HepG2 (cell line): ENCODE data around the gene ANKRD39. TPM values are rescaled to one million over a fixed set of nuclear protein-coding genes. Genes with fewer than 3 reads are reported as not detected.

Source experiments
- ADNP ChIP-seq: sonication (generic); formaldehyde crosslinking; IDR thresholded peaks from 2 replicates; pipeline ENCODE4 v1.4.0; 2020; ENCODE audit warnings: missing genetic modification reagents
- ARID3A ChIP-seq: IDR thresholded peaks from 2 replicates; pipeline ENCODE4 v1.6.1; 2012; ENCODE audit warnings: low read depth, low read length, improper control_type of control experiment
- CBX2 ChIP-seq, 2 experiments: fragments of 200-600 bp in 1 of 2; sonication (generic); formaldehyde crosslinking in 1 of 2; IDR thresholded peaks; 2 replicates each; pipeline versions ENCODE4 v1.7.0 to v1.8.1; 2018 to 2022; ENCODE audit warnings: low read depth in 2 of 2, low read length in 1 of 2, mild to moderate bottlenecking in 1 of 2, missing genetic modification reagents in 1 of 2
- CCDC6 ChIP-seq: sonication (generic); formaldehyde crosslinking; IDR thresholded peaks from 2 replicates; pipeline ENCODE4 v1.8.1; 2022; ENCODE audit warnings: mild to moderate bottlenecking, missing genetic modification reagents, moderate library complexity
- HNRNPK ChIP-seq: fragments of 200-400 bp; formaldehyde crosslinking; IDR thresholded peaks from 2 replicates; pipeline ENCODE4 v1.6.1; 2018; ENCODE audit warnings: low read length, low read depth, moderate library complexity, mild to moderate bottlenecking; ENCODE audit not compliant: poor library complexity, severe bottlenecking
- NR1H2 ChIP-seq: sonication (generic); formaldehyde crosslinking; IDR thresholded peaks from 2 replicates; pipeline ENCODE4 v1.8.1; 2022; ENCODE audit warnings: low read depth, missing genetic modification reagents, borderline replicate concordance
- SIN3A ChIP-seq: IDR thresholded peaks from 2 replicates; pipeline ENCODE4 v1.6.1; 2011; ENCODE audit warnings: low read depth, mild to moderate bottlenecking, control low read depth, low read length, borderline replicate concordance
- TBX3 ChIP-seq: fragments of 450-650 bp; IDR thresholded peaks from 2 replicates; pipeline ENCODE4 v1.6.1; 2017; ENCODE audit warnings: antibody characterized with exemption, mild to moderate bottlenecking, inconsistent platforms, borderline replicate concordance
- TEAD3 ChIP-seq: optimal IDR thresholded peaks from 2 replicates; pipeline ENCODE3; 2016; ENCODE audit warnings: borderline replicate concordance
- THAP11 ChIP-seq: IDR thresholded peaks from 2 replicates; pipeline ENCODE4 v1.6.1; 2016; ENCODE audit warnings: missing biosample characterization, missing genetic modification reagents
- ZFP36L2 ChIP-seq: sonication (generic); formaldehyde crosslinking; IDR thresholded peaks from 2 replicates; pipeline ENCODE4 v1.4.0; 2020; ENCODE audit warnings: missing genetic modification reagents
- ZNF333 ChIP-seq: sonication (generic); formaldehyde crosslinking; IDR thresholded peaks from 2 replicates; pipeline ENCODE4 v1.4.0; 2020; ENCODE audit warnings: mild to moderate bottlenecking, missing genetic modification reagents, borderline replicate concordance
- ZNF530 ChIP-seq: sonication (generic); formaldehyde crosslinking; IDR thresholded peaks from 2 replicates; pipeline ENCODE4 v1.5.0; 2020; ENCODE audit warnings: low read depth, mild to moderate bottlenecking, missing genetic modification reagents
- ZNF672 ChIP-seq: sonication (generic); formaldehyde crosslinking; IDR thresholded peaks from 2 replicates; pipeline ENCODE4 v1.8.1; 2022; ENCODE audit warnings: missing genetic modification reagents
- ZNF75D ChIP-seq: sonication (generic); formaldehyde crosslinking; IDR thresholded peaks from 2 replicates; pipeline ENCODE4 v1.8.1; 2023; ENCODE audit warnings: missing genetic modification reagents, mild to moderate bottlenecking, borderline replicate concordance
- ZNF776 ChIP-seq: sonication (generic); formaldehyde crosslinking; IDR thresholded peaks from 2 replicates; pipeline ENCODE4 v1.4.0; 2020; ENCODE audit warnings: mild to moderate bottlenecking, missing genetic modification reagents
- polyA plus RNA-seq, 8 experiments: library from polyadenylated mRNA; depleted of rRNA in 3 of 8; stranded (reverse) in 7 of 8; unstranded in 1 of 8; fragments of >200 nt; fragmentation: Illumina TruSeq in 4 of 8; extraction: Trizol in 4 of 8; gene quantifications; 2 replicates each; pipeline versions ENCODE4 v1.2.1 to v1.2.3, GENCODE V29; 2011 to 2016; ENCODE audit warnings: low read depth in 4 of 8, missing spikeins in 1 of 8, mixed read lengths in 1 of 8; ENCODE audit not compliant: insufficient read depth in 1 of 8
- total RNA-seq, 5 experiments: library from RNA; depleted of rRNA; stranded (reverse); fragments of >200 nt; fragmentation: Illumina TruSeq; extraction: Trizol; gene quantifications; 2 replicates each; pipeline ENCODE4 v1.2.3, GENCODE V29; 2016; ENCODE audit warnings: low read depth in 1 of 5
- TF ChIP-seq, protein P1 (sequence below): IDR thresholded peaks from 2 replicates; pipeline ENCODE4 v1.6.1; 2016; ENCODE audit warnings: missing compliant biosample characterization, missing genetic modification reagents, borderline replicate concordance
- TF ChIP-seq, protein P2 (sequence below): sonication (generic); formaldehyde crosslinking; IDR thresholded peaks from 2 replicates; pipeline ENCODE4 v1.9.0; 2021; ENCODE audit warnings: missing genetic modification reagents, borderline replicate concordance
- TF ChIP-seq, protein P3 (sequence below): sonication (generic); formaldehyde crosslinking; IDR thresholded peaks from 2 replicates; pipeline ENCODE4 v1.5.1; 2020; ENCODE audit warnings: mild to moderate bottlenecking, missing genetic modification reagents

Gene ANKRD39
- total and polyA plus RNA-seq, 2 of the 13 experiments (the other 11 are each of a cell fraction or from before 2014, with no cell fraction given) = 23.2 to 24.8 TPM

GRCh38 chr2:96816836-96817702, 40.7 kb downstream of the ANKRD39 start (continued):
- no peak for TF ChIP-seq ZNF75D (CRISPR knock-in tag)
- no peak for TF ChIP-seq CCDC6 (CRISPR knock-in tag)
- no peak for TF ChIP-seq ZFP36L2 (CRISPR knock-in tag)
- 0 out of 2 replicates have a peak, but pooled peaks have one; percentile 79 for TF ChIP-seq ZNF672 (CRISPR knock-in tag)
- TF ChIP-seq, protein P1, sequence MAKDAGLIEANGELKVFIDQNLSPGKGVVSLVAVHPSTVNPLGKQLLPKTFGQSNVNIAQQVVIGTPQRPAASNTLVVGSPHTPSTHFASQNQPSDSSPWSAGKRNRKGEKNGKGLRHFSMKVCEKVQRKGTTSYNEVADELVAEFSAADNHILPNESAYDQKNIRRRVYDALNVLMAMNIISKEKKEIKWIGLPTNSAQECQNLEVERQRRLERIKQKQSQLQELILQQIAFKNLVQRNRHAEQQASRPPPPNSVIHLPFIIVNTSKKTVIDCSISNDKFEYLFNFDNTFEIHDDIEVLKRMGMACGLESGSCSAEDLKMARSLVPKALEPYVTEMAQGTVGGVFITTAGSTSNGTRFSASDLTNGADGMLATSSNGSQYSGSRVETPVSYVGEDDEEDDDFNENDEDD (CRISPR knock-in tag) = no peak
- TF ChIP-seq TBX3 = no peak
- no peak for TF ChIP-seq THAP11 (CRISPR knock-in tag)
- peak; percentile 62 for TF ChIP-seq TEAD3 (CRISPR knock-in tag)
- no peak for TF ChIP-seq NR1H2 (CRISPR knock-in tag)
- TF ChIP-seq, protein P2, sequence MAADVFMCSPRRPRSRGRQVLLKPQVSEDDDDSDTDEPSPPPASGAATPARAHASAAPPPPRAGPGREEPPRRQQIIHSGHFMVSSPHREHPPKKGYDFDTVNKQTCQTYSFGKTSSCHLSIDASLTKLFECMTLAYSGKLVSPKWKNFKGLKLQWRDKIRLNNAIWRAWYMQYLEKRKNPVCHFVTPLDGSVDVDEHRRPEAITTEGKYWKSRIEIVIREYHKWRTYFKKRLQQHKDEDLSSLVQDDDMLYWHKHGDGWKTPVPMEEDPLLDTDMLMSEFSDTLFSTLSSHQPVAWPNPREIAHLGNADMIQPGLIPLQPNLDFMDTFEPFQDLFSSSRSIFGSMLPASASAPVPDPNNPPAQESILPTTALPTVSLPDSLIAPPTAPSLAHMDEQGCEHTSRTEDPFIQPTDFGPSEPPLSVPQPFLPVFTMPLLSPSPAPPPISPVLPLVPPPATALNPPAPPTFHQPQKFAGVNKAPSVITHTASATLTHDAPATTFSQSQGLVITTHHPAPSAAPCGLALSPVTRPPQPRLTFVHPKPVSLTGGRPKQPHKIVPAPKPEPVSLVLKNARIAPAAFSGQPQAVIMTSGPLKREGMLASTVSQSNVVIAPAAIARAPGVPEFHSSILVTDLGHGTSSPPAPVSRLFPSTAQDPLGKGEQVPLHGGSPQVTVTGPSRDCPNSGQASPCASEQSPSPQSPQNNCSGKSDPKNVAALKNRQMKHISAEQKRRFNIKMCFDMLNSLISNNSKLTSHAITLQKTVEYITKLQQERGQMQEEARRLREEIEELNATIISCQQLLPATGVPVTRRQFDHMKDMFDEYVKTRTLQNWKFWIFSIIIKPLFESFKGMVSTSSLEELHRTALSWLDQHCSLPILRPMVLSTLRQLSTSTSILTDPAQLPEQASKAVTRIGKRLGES = no peak
- no peak for TF ChIP-seq ZNF333 (CRISPR knock-in tag)
- no peak for TF ChIP-seq ARID3A
- TF ChIP-seq, protein P3, sequence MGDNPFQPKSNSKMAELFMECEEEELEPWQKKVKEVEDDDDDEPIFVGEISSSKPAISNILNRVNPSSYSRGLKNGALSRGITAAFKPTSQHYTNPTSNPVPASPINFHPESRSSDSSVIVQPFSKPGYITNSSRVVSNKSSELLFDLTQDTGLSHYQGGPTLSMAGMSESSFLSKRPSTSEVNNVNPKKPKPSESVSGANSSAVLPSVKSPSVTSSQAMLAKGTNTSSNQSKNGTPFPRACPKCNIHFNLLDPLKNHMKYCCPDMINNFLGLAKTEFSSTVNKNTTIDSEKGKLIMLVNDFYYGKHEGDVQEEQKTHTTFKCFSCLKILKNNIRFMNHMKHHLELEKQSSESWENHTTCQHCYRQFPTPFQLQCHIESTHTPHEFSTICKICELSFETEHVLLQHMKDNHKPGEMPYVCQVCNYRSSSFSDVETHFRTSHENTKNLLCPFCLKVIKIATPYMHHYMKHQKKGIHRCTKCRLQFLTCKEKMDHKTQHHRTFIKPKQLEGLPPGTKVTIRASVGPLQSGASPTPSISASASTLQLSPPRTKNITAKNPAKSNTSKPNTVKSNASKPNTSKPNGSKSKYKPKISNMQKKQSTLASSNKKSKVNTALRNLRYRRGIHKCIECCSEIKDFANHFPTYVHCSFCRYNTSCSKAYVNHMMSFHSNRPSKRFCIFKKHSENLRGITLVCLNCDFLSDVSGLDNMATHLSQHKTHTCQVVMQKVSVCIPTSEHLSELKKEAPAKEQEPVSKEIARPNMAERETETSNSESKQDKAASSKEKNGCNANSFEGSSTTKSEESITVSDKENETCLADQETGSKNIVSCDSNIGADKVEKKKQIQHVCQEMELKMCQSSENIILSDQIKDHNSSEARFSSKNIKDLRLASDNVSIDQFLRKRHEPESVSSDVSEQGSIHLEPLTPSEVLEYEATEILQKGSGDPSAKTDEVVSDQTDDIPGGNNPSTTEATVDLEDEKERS = no peak
- no peak for TF ChIP-seq ZNF776 (CRISPR knock-in tag)
- TF ChIP-seq ADNP (CRISPR knock-in tag) = no peak
- TF ChIP-seq SIN3A = no peak
- no peak for TF ChIP-seq CBX2 (IDR thresholded peaks at IDR 0.05; ENCODE audit: low read depth, low read length)
- TF ChIP-seq CBX2 (CRISPR knock-in tag; IDR thresholded peaks at IDR 0.05; ENCODE audit: low read depth) = no peak
- TF ChIP-seq ZNF530 (CRISPR knock-in tag) = no peak
- no peak for TF ChIP-seq HNRNPK
